GM23338 (cell line): ENCODE data around the gene IGF1R.

Experiments
- CTCF ChIP-seq, 2 experiments: fragments of 200-600 bp in 1 of 2; sonication (generic) in 1 of 2; conservative IDR thresholded peaks; 2 replicates each; pipeline versions ENCODE4 v1.5.1 to v1.6.1; 2016 to 2017; ENCODE audit warnings: antibody characterized with exemption in 2 of 2, low read depth in 2 of 2, mild to moderate bottlenecking in 2 of 2, moderate library complexity in 1 of 2
- JUNB ChIP-seq: IDR thresholded peaks from one replicate; pipeline ENCODE4 v1.6.1; 2016; ENCODE audit warnings: antibody characterized with exemption; ENCODE audit not compliant: unreplicated experiment
- REST ChIP-seq: IDR thresholded peaks from one replicate; pipeline ENCODE4 v1.6.1; 2018; ENCODE audit warnings: antibody characterized with exemption; ENCODE audit not compliant: unreplicated experiment

GRCh38 chr15:98767692-98768091, 119.4 kb downstream of the IGF1R start:
- TF ChIP-seq JUNB: no peak
- no peak for TF ChIP-seq REST
- no peak for TF ChIP-seq CTCF (conservative IDR thresholded peaks at IDR 0.05; ENCODE audit: low read depth in 2 of 2)
